Measurements from ENCODE around the gene TMEM181.

GRCh38 chr6:158514176-158514575 is 45.7 kb upstream of the TMEM181 start:
- TF ChIP-seq CTCF (IDR thresholded peaks at IDR 0.05) = no peak
- no peak for TF ChIP-seq EZH2 (IDR thresholded peaks at IDR 0.05; ENCODE audit: borderline replicate concordance, insufficient read depth, low read depth, low read length, poor library complexity, severe bottlenecking)
